Esophagus muscularis mucosa (tissue), 4 donors: ENCODE results near the gene CELF4. TPM values are rescaled to one million over a fixed set of nuclear protein-coding genes. Genes with fewer than 3 reads are reported as not detected.

ENCODE experiments used
- DNase-seq: peaks from one replicate; pipeline ENCODE4 v3.0.0-alpha.2; 2017; ENCODE audit errors: extremely low spot score
- H3K27ac ChIP-seq, 4 donors: fragments of 200-600 bp; sonication (generic); replicated peaks in 1 of 4; 1 replicate in 3 of 4; 2 replicates in 1 of 4; pipeline ENCODE4 v1.5.1; 2016 to 2019; ENCODE audit warnings: mild to moderate bottlenecking in 1 of 4
- H3K27me3 ChIP-seq, 4 donors: fragments of 200-600 bp; sonication (generic); one replicate each; pipeline versions ENCODE4 v1.5.1 to v1.6.0; 2016 to 2019
- H3K36me3 ChIP-seq, 4 donors: fragments of 200-600 bp; sonication (generic); one replicate each; pipeline ENCODE4 v1.5.1; 2016 to 2019
- H3K4me1 ChIP-seq, 4 donors: fragments of 200-600 bp; sonication (generic); one replicate each; pipeline ENCODE4 v1.5.1; 2016 to 2019
- H3K4me3 ChIP-seq, 4 donors: fragments of 200-600 bp; sonication (generic); 1 replicate in 2 of 4; 2 replicates in 2 of 4; pipeline ENCODE4 v1.5.1; 2016 to 2019; ENCODE audit warnings: mild to moderate bottlenecking in 4 of 4, moderate library complexity in 1 of 4
- H3K9me3 ChIP-seq, 4 donors: fragments of 200-600 bp; sonication (generic); 1 replicate in 3 of 4; 2 replicates in 1 of 4; pipeline ENCODE4 v1.5.1; 2016 to 2019
- EP300 ChIP-seq: sonication (generic); formaldehyde crosslinking; IDR thresholded peaks from one replicate; pipeline ENCODE4 v1.6.1; 2017; ENCODE audit warnings: antibody characterized with exemption
- POLR2A ChIP-seq: fragments of 450-650 bp; IDR thresholded peaks from one replicate; pipeline ENCODE4 v1.6.1; 2017; ENCODE audit warnings: antibody characterized with exemption, moderate library complexity, mild to moderate bottlenecking, low read depth
- POLR2AphosphoS5 ChIP-seq, 2 donors: sonication (generic); formaldehyde crosslinking; IDR thresholded peaks; one replicate each; pipeline ENCODE4 v1.6.1; 2017; ENCODE audit warnings: antibody characterized with exemption in 2 of 2
- WGBS: methylation state at CpG from one replicate; pipeline ENCODE4 v1.1.5; 2018; 5-methylcytosine and 5-hydroxymethylcytosine counted together
- intact Hi-C: fragments of 100-400 bp; cut with DNase I; formaldehyde crosslinking; loops from one replicate; pipeline ENCODE4 v1.15.1; 2023
- total RNA-seq, 4 donors: library from RNA; depleted of rRNA; stranded (reverse); fragments of >200 nt; gene quantifications; one replicate each; pipeline versions ENCODE4 v1.1.0 to v1.2.1, GENCODE V29; 2016
- TF ChIP-seq, protein P1 (sequence below), 3 experiments: fragments of 200-600 bp in 2 of 3; fragments of 450-650 bp in 1 of 3; sonication (generic) in 2 of 3; IDR thresholded peaks; one replicate each; pipeline ENCODE4 v1.5.1; 2017 to 2019; ENCODE audit warnings: antibody characterized with exemption in 3 of 3, mild to moderate bottlenecking in 2 of 3, moderate library complexity in 1 of 3

CELF4 gene
- total RNA-seq, 4 donors from 2014 or later, result 0.86 to 1.8 (median 1.7) TPM

DNA sequence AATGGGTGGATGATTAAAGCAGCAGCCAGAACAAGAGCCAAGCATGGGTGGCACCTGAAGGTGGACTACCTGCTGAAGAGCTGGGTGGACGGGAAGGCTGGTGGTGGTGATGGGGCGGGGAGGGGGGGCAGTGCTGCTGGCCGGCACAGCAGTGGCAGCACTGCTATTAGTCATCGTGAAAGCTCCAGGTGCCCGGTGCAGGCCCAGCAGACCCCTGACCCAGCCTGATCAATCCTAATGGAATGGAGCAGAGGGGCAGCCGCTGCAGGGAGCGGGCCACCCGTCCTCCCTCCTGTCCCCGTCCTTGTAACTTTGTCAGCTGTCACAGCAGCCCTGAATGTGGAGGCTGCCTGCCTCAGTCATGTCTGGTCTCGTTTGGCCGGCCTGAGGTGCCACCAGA is 174.9 kb downstream of the CELF4 start:
- no peak for DNase-seq
- peaks cover 0 to 24% (median 4%) of the 10 kb centered on the region in 4 donors for H3K9me3 ChIP-seq
- no peak for TF ChIP-seq EP300
- TF ChIP-seq POLR2A, result no peak
- TF ChIP-seq, protein P1, sequence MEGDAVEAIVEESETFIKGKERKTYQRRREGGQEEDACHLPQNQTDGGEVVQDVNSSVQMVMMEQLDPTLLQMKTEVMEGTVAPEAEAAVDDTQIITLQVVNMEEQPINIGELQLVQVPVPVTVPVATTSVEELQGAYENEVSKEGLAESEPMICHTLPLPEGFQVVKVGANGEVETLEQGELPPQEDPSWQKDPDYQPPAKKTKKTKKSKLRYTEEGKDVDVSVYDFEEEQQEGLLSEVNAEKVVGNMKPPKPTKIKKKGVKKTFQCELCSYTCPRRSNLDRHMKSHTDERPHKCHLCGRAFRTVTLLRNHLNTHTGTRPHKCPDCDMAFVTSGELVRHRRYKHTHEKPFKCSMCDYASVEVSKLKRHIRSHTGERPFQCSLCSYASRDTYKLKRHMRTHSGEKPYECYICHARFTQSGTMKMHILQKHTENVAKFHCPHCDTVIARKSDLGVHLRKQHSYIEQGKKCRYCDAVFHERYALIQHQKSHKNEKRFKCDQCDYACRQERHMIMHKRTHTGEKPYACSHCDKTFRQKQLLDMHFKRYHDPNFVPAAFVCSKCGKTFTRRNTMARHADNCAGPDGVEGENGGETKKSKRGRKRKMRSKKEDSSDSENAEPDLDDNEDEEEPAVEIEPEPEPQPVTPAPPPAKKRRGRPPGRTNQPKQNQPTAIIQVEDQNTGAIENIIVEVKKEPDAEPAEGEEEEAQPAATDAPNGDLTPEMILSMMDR (IDR thresholded peaks at IDR 0.05), result no peak
- TF ChIP-seq POLR2AphosphoS5 (IDR thresholded peaks at IDR 0.05), result no peak
- no peaks in the 10 kb centered on the region for H3K27me3 ChIP-seq
- peaks cover 9 to 20% (median 17%) of the 10 kb centered on the region in 4 donors for H3K4me1 ChIP-seq
- no peaks in the 10 kb centered on the region for H3K36me3 ChIP-seq
- no peak overlapping the region for H3K4me3 ChIP-seq
- intact Hi-C loops, result no loop called here
- H3K27ac ChIP-seq, result no peak overlapping the region
- 63% methylated on average over 7 of the region's 11 CpGs for WGBS

DNA sequence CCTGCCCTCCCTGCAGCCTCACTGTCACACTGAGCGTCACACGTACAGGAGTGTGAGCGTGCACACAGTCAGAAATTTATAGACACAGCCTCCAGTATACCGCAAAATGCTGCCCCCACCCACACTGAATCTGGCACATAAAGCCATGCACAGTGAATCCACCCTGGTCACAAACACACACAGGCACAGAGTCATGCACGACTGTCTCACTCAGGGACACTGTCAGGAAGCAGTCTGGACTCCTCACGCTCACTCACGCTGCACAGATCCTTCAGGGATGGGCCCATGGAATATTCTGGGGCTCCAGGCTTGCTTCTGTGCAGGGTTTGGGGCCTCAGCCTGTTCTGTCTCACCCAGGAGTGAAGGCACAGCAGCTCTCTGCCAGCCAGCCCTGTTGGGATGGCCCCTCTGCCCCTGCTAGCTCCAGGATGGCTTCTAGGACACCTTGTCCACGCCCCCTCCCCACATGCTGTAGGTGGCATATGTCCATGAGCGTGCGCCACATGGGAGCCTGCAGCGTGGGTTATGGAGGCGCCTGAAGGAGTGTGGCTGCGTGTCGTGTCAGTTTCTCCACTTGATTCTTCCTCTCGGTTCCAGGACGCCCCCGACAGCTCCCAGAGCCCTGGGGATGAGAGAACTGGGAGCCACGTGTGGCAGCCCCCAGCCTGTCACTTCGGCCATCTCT is 175.8 kb downstream of the CELF4 start:
- intact Hi-C loops, result no loop called here

DNA sequence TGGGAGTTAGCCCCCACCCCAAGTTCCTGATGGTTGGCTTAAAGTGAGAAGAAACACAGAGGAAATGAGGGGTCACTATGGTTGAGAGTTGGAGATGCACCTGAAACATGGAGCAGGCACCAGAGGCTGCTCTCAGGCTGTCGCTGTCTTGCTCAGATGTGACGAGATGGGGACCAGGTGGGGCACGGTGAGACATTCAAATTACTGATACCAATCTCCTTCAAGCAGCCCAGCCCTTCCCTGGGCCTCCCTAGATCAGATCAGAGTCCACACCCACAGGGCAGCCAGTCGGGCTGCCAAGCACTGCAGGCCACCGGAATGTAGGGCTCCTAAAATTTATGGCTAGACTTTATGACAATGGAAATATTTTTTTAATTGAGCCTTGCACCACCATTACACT is 176.6 kb downstream of the CELF4 start:
- 75% methylated on average over 5 of the region's 5 CpGs for WGBS
- intact Hi-C loops, result no loop called here
- Histone ChIP-seq H3K4me3 (no peak overlapping the region), H3K4me1 (peaks cover 3 to 10% (median 8%) of the 10 kb centered on the region in 4 donors), H3K36me3 (no peaks in the 10 kb centered on the region), H3K27me3 (peaks cover 0 to 13% (median 3%) of the 10 kb centered on the region in 4 donors), H3K27ac (no peak overlapping the region), H3K9me3 (peaks cover 0 to 24% (median 4%) of the 10 kb centered on the region in 4 donors)
- no peak for DNase-seq
- TF ChIP-seq EP300 (no peak), POLR2A (no peak), POLR2AphosphoS5 (IDR thresholded peaks at IDR 0.05) (no peak)
- TF ChIP-seq, protein P1 (IDR thresholded peaks at IDR 0.05), result no peak

More for the DNA sequence above, 175.8 kb downstream of the CELF4 start:
- H3K27me3 ChIP-seq, result peaks cover 0 to 5% (median 0%) of the 10 kb centered on the region in 4 donors
- no peaks in the 10 kb centered on the region for H3K36me3 ChIP-seq
- TF ChIP-seq, protein P1 (IDR thresholded peaks at IDR 0.05), result no peak
- TF ChIP-seq POLR2AphosphoS5 (IDR thresholded peaks at IDR 0.05) (no peak), POLR2A (no peak), EP300 (no peak)
- H3K4me1 ChIP-seq, result peaks cover 9 to 18% (median 16%) of the 10 kb centered on the region in 4 donors
- no peak overlapping the region for H3K27ac ChIP-seq
- no peak overlapping the region for H3K4me3 ChIP-seq
- no peak for DNase-seq
- 91% methylated on average over 18 of the region's 19 CpGs for WGBS
- peaks cover 0 to 24% (median 4%) of the 10 kb centered on the region in 4 donors for H3K9me3 ChIP-seq

DNA sequence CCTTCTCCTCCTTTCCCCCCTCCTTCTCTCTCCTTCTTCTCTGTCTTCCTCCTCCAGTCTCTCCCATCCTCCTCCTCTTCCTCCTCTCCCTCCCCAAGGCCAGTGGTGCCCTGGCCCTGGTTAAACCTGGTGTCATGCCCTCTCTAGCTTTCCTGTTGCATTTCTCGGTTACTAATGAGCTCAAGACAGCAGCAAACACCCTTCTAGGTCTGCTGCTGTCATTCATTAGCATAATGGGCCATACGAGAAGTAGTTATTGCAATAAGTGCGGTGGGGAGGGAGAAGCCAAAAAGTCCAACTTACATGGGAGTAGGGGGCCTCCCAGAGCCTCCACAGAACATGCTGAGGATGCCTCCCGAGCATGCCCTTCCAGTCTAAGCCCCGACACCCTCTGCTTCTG is 177.2 kb downstream of the CELF4 start:
- Histone ChIP-seq H3K27me3 (peaks cover 0 to 18% (median 3%) of the 10 kb centered on the region in 4 donors), H3K4me1 (peaks cover 0 to 3% (median 2%) of the 10 kb centered on the region in 4 donors), H3K4me3 (no peak overlapping the region), H3K9me3 (peaks cover 0 to 24% (median 4%) of the 10 kb centered on the region in 4 donors), H3K27ac (no peak overlapping the region), H3K36me3 (no peaks in the 10 kb centered on the region)
- no peak for DNase-seq
- intact Hi-C loops, result no loop called here
- WGBS, result 69% methylated on average over 4 of the region's 5 CpGs
- no peak for TF ChIP-seq EP300
- TF ChIP-seq POLR2AphosphoS5 (IDR thresholded peaks at IDR 0.05), result no peak
- no peak for TF ChIP-seq POLR2A

DNA sequence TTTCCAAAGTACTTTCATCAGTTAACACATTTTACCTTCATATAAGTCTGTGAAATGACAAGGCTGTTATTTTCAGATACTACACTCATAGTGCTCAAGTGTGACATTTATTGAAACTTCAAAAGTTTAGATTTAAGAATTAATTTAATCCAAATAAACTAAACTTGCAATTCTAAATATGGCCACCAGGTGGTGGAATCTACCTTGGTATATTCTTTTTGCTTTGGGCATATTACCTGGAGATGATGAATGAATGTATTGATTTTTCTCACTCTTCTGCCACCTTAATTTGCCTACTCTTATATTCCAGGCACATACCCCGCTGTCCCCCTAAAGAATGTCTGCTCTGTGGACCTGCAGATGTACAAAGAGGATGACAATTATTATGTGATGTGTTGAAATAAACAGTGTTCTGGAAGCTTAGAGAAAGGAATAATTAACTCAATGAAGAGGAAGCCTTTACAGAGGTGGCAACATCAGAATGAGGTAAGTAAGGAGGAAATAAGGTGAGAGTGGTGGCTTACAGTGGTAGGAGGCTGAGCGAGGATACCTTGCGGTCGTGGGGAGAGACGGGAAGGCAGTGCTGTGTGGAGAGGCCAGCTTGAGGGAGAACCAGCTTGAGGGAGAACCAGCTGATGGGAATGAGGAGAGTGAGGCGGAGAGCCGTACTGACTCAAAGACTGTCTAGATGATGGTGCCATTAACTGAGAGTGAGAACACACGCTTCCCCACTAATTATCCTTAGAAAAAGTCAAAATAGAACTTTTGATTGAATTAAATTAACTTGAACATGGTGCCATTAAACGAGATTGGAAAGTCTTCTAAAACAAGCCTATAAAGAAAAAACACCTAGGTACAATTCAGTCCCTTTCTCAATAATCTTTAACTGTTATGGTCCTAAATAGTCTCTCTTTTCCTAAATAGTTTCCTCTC is 179.5 kb downstream of the CELF4 start:
- peaks cover 0 to 18% (median 3%) of the 10 kb centered on the region in 4 donors for H3K27me3 ChIP-seq
- intact Hi-C loops, result loop anchor here (2.0 kb wide), 1 partner anchor 153 kb away; no protein-coding TSS in a partner anchor
- no peaks in the 10 kb centered on the region for H3K4me1 ChIP-seq
- TF ChIP-seq, protein P1 (IDR thresholded peaks at IDR 0.05), result peak; percentile 56 to 72 (median 66)
- no peak for TF ChIP-seq POLR2AphosphoS5 (IDR thresholded peaks at IDR 0.05)
- no peak for DNase-seq
- no peaks in the 10 kb centered on the region for H3K36me3 ChIP-seq
- 74% methylated on average over 9 of the region's 9 CpGs for WGBS
- no peak overlapping the region for H3K27ac ChIP-seq
- no peak overlapping the region for H3K4me3 ChIP-seq
- H3K9me3 ChIP-seq, result peaks cover 0 to 24% (median 4%) of the 10 kb centered on the region in 4 donors
